Kidney capillary endothelial cell (primary cell): ENCODE data around the gene SOX9.

Experiments used
- DNase-seq: peaks from one replicate; pipeline ENCODE4 v3.0.0-alpha.2; 2018; ENCODE audit warnings: low spot score

SOX9 gene

DNA sequence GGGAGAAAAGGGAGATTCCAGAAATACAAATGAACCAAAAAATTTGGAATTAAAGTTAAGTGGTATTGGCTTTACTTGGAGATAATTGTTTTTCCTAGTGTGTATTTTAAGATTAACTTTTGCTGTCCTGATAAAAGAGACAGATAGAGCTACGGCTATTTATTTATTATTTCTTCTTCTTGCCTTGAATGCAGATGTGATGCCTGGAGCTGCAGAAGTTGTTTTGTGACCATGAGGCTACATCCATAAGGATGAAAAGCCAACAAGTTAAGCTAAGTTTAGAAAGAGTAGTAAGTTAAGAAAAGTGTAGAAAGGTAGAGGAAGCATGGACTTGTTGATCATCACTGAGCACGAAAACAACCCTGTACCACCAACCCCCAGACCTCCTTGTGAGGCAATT lies 41.7 kb downstream of the SOX9 start:
- DNase-seq = no peak

DNA sequence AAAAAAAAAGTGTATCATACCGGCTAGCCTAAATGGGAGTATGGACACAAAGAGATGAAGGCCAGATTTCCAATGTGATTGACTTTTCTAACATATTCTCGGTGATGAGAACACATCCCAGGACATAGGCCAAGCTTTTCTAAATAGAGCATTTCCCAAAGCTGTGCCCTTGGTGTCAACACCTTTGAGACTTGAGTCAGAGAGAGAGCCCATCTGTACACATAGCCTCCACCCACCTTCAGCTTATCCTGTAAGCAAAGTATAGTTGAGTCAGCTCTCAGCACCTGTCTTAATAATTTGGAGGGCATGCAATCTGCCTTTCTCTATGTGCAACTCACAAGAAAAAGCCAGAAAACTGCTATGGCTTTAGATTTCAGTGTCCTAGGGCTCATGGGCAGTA lies 42.7 kb downstream of the SOX9 start:
- no peak for DNase-seq

DNA sequence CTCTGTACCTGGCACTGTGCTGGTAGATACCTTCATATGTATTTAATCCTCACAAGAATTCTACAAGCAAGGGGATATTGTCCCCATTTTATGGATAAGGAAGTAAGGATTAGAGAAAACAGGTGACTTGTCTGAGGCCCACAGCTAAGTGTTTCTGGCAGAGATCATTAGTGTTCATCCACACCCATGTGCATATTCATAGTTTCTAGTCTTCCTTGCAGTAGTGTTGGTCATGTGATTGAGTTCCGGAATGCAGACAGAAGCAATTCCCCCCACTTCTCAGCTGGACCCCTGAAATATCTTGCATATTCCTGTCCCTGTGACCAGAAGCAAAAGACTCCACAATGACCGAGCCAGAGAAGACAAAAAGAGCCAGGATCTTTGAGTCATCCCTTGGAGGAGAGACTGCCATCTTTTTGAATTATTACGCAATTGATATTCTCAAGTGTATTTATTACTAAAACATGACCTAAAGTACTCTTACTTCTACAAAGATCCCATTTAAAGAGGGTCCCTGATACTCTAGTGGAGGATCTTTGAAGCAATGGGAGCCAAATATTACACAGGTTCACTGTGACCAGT lies 43.4 kb downstream of the SOX9 start:
- DNase-seq = no peak

DNA sequence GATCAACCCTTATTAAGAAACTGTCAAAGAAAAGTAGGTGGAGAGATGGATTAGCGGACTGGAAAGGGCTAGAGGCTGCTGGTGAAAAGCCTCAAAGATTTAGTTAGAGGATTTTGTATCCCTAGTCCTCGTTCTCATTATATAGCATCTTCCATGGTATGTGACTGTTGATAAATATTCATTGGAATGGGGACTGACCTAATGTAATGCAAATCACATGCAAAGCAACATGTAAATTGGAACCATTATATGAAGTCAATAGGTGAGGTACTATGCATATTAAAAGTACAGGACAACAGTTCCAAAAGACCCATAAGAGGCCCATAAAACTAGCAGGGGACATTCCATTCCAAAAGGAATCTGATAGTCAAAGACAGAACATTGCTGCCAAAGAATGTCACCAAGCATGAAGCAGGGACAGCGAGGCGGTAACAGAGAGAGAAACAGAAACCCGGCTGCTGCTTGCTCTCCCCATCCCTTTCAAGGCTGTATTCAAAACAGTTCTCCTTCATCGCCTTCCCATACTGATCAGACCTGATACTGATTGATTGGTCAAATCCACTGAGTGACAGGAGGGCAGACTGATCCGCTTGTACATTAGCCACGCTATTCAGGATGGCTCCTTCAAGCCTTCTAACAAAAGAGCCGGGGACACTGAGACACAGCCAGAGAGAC lies 44.5 kb downstream of the SOX9 start:
- no peak for DNase-seq

DNA sequence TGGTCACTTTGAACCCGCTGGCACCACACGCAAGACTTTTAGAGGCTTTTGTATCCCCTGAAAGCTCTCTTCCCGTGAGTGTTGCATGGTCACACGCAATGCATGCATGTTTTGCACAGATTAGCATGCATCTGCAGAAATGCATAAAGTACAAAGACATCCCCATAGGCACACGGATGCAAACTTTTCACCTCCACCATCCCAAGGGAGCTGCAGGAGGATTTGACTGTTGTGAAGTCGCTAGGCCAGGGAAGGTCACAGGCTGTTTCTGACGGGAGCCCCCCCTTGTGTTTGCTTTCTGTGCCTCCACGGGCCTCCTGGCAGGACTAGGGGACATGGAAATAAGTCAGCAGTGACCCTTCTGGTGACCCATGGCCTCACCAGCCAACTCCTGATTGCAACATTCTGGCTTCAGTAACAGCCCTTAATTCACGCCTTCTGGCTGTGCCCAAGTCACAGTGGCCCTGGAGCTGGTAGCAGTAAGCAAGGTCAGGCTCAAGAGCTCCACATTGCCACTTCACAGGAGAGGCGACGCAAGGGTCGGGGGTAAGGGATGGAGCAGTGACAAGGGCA lies 45.1 kb downstream of the SOX9 start:
- no peak for DNase-seq

DNA sequence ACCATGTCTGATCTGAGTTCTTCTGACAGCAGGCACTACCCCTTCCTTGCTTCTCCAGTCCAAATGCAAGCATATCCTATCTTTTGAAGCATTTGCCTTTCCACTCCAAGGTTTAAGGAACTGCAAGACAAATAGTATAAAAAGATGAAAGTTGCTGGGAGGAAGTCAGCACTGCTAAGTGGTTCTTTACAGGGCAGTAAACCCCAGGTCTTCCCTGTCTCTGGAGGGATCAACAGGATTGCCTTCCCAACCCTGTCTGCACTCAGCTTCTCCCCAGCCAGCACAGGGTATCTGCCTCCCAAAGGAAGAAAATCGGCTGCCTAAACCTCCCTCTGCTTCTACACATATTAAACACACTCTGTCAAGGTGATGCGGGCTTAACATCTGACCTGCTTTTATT lies 46.8 kb downstream of the SOX9 start:
- no peak for DNase-seq

DNA sequence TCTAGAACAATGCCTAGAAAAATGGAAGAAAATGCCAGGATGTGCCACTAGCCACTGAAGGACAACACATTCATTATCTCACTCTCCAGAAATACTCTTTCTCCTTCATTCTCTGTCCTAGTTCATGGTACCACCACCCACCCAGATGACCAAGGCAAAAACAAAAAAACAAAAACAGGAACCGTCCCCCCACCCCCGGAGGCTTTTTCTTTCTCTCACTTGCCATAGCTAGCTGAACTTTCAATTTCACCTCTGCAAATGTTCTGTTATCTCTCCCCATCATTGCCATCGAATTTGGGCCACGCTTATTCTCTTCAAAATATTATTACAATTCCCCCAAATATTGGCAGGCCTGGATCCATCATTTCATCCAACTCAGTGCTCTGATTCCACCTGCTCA lies 49.0 kb downstream of the SOX9 start:
- no peak for DNase-seq

DNA sequence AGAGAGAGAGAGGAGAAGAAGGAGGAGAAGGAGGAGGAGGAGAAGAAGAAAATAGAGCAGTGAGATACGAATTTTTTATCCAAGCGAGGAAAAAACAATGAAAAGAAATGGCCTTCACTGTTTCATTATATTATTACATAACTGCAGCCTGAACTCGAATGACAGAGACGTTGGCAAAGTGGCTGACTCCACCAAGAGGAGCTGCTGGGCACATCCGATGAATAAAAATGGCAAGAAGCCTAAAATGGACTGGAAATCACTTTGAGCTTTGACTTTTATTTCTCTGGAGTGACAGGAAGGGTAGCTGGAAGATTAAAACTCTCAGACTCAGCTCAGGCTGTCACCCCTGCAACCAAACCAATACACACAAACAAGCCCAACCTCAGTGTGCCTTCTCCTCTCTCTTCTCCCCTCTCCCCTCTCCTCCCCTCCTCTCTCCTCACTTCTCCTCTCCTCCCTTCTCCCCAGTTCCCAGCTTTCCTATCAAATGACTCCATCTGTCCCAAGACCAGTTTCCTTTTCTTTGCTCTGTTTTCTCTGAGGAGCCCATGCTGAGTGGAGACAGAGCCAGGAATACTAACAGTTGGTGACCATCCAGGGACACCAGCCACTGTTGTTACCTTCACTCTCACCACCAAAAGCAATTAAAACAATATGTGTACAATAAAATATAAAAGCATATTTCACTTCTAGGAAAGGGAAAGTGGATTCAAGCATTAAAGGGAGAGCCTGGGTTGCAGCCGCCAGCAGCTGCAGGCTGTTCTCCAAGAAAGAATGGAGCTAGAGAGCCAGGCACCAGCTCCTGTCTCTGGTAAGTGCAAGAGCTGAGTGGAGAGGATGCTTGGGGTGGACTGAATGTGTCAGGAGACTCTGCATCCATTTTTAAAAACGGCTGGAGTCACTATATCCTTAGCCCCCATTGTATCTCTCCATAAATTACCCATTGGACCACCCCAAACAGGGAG lies 51.2 kb downstream of the SOX9 start:
- no peak for DNase-seq

DNA sequence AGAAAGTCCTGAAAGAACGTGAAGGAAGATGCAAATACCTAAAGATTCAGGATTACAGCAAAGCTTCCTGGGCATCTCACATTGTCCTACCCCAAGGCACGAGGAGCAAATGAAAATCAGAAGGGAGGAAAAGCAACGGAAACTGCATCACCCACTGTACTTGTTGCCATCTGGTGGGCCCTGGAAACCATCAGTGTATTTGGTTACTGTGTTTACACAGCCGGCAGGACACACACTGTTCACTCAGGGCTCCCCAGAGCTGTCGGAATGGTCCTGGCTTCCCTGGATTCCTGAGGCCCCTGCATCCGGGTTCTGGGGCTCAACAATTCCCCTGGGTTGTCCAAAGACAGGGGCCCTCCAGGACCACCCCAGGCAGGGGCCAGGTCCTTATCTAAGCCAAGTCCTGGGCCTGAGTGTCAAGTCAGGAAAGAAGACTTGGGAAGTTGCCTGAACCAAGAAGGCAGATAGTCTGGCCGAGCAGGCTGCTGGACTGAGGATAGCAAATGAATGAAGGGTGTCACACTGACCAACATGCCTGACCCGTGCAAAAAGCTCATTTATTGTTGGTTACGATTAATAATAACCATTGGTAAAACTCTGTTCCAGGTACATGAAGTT lies 52.8 kb downstream of the SOX9 start:
- DNase-seq = no peak

DNA sequence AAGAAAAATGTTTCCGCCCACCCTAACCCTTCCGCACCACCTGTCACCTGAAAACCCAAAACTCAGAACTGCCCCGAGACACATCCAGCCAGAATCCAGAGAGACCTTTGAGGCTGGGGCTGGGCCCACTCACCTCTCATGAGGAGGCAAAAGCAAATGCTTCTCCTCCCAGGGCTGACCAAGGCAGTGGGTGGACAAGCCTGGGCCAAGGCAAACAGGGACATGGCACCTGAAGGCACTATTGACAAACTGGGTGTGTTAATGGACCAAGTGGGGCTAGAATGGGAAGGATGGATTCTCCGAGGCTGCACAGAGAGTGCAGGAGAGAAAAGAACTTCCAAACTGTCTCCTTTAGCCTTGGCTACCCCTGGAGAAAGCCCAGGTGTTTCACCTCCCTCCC lies 54.4 kb downstream of the SOX9 start:
- DNase-seq = no peak
